Parathyroid adenoma (tissue), 2 donors: ENCODE measurements around the gene IL1R1.
A peak's percentile ranks its signal among the peaks of the same experiment; 100 is the strongest.

Source experiments
- H2AFZ ChIP-seq: fragments of 300-600 bp; sonication (generic); one replicate; pipeline ENCODE4 v1.7.0; 2017; ENCODE audit warnings: antibody characterized with exemption, mild to moderate bottlenecking
- H3K27ac ChIP-seq: fragments of 300-600 bp; sonication (generic); one replicate; pipeline ENCODE4 v1.7.0; 2017
- H3K27me3 ChIP-seq: fragments of 300-600 bp; sonication (generic); one replicate; pipeline ENCODE4 v1.7.0; 2017; ENCODE audit warnings: low read length; ENCODE audit not compliant: control insufficient read depth, insufficient read depth
- H3K36me3 ChIP-seq: fragments of 300-600 bp; sonication (generic); one replicate; pipeline ENCODE4 v1.7.0; 2017; ENCODE audit warnings: low read length; ENCODE audit not compliant: control insufficient read depth, insufficient read depth
- H3K4me1 ChIP-seq: fragments of 300-600 bp; sonication (generic); one replicate; pipeline ENCODE4 v1.7.0; 2017; ENCODE audit warnings: control low read depth
- H3K4me2 ChIP-seq: fragments of 300-600 bp; sonication (generic); one replicate; pipeline ENCODE4 v1.7.0; 2017; ENCODE audit warnings: low read length
- H3K4me3 ChIP-seq: fragments of 300-600 bp; sonication (generic); one replicate; pipeline ENCODE4 v1.7.0; 2017; ENCODE audit warnings: low read depth, low read length
- H3K79me2 ChIP-seq: fragments of 300-600 bp; sonication (generic); one replicate; pipeline ENCODE4 v1.7.0; 2017; ENCODE audit warnings: control low read depth
- H3K9ac ChIP-seq: fragments of 300-600 bp; sonication (generic); one replicate; pipeline ENCODE4 v1.7.0; 2017; ENCODE audit warnings: mild to moderate bottlenecking
- H3K9me3 ChIP-seq: fragments of 300-600 bp; sonication (generic); one replicate; pipeline ENCODE4 v1.7.0; 2017; ENCODE audit warnings: low read length; ENCODE audit not compliant: control insufficient read depth
- TF ChIP-seq, protein P1 (sequence below): fragments of 300-600 bp; sonication (generic); IDR thresholded peaks from one replicate; pipeline ENCODE4 v1.7.0; 2017; ENCODE audit warnings: antibody characterized with exemption, mild to moderate bottlenecking
- donor health status: primary hyperparathyroidism.

The IL1R1 gene

DNA sequence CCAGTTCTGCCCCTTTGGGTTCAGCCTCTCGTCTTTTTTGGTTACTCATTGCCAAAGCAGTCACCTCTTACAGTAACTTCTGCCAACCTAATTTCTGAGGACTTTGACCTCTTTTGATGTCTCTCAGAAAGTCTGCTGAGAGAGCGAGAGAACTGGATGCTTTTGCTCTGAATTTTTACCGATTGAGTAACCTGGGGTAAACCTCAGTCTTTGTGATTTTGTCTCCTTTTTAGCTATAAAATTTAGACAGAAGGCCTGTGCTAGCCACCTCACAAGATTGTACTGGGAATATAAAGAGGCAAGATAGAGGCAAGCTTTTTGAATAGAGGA, 34.8 kb upstream of the IL1R1 start:
- no peak overlapping the region for H3K27ac ChIP-seq
- no peak overlapping the region for H3K9ac ChIP-seq
- H2AFZ ChIP-seq = no peak overlapping the region
- peaks cover 26% of the 10 kb centered on the region for H3K4me1 ChIP-seq
- H3K4me2 ChIP-seq = no peak overlapping the region
- H3K4me3 ChIP-seq = no peak overlapping the region
- H3K27me3 ChIP-seq = no peaks in the 10 kb centered on the region
- H3K79me2 ChIP-seq = no peaks in the 10 kb centered on the region
- H3K36me3 ChIP-seq = no peaks in the 10 kb centered on the region
- TF ChIP-seq, protein P1, sequence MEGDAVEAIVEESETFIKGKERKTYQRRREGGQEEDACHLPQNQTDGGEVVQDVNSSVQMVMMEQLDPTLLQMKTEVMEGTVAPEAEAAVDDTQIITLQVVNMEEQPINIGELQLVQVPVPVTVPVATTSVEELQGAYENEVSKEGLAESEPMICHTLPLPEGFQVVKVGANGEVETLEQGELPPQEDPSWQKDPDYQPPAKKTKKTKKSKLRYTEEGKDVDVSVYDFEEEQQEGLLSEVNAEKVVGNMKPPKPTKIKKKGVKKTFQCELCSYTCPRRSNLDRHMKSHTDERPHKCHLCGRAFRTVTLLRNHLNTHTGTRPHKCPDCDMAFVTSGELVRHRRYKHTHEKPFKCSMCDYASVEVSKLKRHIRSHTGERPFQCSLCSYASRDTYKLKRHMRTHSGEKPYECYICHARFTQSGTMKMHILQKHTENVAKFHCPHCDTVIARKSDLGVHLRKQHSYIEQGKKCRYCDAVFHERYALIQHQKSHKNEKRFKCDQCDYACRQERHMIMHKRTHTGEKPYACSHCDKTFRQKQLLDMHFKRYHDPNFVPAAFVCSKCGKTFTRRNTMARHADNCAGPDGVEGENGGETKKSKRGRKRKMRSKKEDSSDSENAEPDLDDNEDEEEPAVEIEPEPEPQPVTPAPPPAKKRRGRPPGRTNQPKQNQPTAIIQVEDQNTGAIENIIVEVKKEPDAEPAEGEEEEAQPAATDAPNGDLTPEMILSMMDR = no peak
- no peaks in the 10 kb centered on the region for H3K9me3 ChIP-seq

- H3K9ac ChIP-seq = no peak overlapping the region
- no peaks in the 10 kb centered on the region for H3K79me2 ChIP-seq
- H3K27me3 ChIP-seq = no peaks in the 10 kb centered on the region
- no peak overlapping the region for H2AFZ ChIP-seq
- no peak overlapping the region for H3K27ac ChIP-seq
- TF ChIP-seq, protein P1 = no peak
- H3K4me3 ChIP-seq = no peak overlapping the region
- H3K36me3 ChIP-seq = no peaks in the 10 kb centered on the region
- H3K9me3 ChIP-seq = no peaks in the 10 kb centered on the region
- peaks cover 25% of the 10 kb centered on the region for H3K4me1 ChIP-seq
- no peak overlapping the region for H3K4me2 ChIP-seq
Measured at GRCh38 chr2:102109016-102109415, 33.5 kb upstream of the IL1R1 start.

DNA sequence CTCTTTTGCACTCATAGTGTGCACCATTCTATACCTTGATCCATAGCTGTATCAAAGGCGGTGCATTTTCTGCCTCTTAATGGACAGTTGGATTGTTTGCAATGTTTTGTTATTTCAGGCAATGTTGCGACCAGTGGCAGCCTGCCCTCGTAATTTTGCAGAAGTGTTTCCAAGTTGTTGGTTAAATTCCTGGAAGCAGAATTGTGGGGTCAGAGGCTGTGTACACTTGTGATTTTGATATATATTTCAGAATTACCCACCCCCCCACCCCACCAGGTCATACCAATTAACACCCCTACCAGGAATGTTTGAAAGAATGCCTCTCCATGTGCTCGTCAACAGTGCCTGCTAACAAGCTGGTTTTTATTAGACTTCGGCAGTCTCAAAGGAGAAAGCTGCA, 32.4 kb upstream of the IL1R1 start:
- H3K4me1 ChIP-seq = peaks cover 30% of the 10 kb centered on the region
- no peaks in the 10 kb centered on the region for H3K27me3 ChIP-seq
- H3K4me3 ChIP-seq = no peak overlapping the region
- no peak overlapping the region for H3K4me2 ChIP-seq
- TF ChIP-seq, protein P1 = no peak
- H3K79me2 ChIP-seq = no peaks in the 10 kb centered on the region
- H3K27ac ChIP-seq = no peak overlapping the region
- H3K9me3 ChIP-seq = no peaks in the 10 kb centered on the region
- H2AFZ ChIP-seq = no peak overlapping the region
- H3K36me3 ChIP-seq = no peaks in the 10 kb centered on the region
- H3K9ac ChIP-seq = no peak overlapping the region

DNA sequence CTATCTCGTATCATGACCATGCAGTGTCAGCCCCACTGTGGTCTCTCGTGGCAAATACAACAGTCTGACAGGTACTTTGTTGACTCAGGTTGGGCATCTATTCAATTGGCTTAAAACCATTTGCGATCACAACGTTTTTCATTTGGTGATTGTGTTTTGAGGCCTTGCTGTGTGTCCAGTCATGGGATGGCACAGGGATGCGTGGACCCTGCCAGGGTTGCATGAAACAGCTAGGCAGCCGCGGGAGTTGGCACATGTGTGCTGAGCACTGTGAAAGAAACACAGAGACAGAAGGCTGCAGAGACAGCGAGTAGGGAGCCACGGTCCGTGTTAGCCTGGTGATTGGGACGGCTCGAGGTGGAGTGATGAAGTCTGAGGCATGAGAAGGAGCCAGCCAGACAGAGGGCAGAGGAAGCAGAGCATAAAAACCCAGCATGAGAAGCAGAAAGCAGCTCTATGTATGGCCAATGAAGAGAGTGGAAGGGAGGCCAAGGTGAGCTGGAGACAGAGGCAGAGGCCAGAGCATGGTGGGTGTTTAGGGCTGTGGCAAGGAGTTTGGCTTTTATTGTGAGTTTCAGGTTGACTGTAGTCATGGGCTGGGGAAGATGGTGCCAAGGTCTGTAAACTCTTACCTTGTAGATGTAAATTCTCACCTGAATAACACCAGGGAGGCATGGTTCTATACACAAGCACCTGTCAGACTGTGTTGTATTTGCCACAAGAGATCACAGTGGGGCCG, 31.8 kb upstream of the IL1R1 start:
- H3K4me2 ChIP-seq = no peak overlapping the region
- no peaks in the 10 kb centered on the region for H3K9me3 ChIP-seq
- H3K79me2 ChIP-seq = no peaks in the 10 kb centered on the region
- no peak overlapping the region for H3K27ac ChIP-seq
- no peak overlapping the region for H2AFZ ChIP-seq
- no peaks in the 10 kb centered on the region for H3K27me3 ChIP-seq
- no peak overlapping the region for H3K4me3 ChIP-seq
- H3K4me1 ChIP-seq = peaks cover 34% of the 10 kb centered on the region
- TF ChIP-seq, protein P1 = no peak
- H3K36me3 ChIP-seq = no peaks in the 10 kb centered on the region
- no peak overlapping the region for H3K9ac ChIP-seq

DNA sequence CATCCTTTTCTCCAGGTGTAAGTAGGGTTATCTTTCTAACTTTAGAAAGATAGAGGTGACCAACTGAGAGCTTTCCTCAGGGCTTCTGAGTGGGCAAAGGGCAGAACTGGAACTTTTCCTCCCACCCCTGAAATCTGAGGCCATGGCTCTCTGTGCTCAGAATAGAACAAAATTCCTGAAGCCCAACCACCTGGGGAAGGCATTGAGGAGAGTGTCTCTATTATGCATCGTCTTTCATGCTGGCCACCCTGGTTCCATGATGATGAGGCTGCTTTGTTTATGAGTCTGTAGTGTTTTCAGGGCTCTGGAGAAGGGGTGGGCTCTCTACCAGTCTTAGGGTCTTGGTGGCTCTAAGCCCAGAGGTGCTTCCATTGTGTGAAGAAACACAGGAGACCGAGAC, 30.7 kb upstream of the IL1R1 start:
- Histone ChIP-seq H3K27ac (peak overlapping the region; percentile 76), H3K9ac (no peak overlapping the region), H3K4me3 (no peak overlapping the region), H3K79me2 (no peaks in the 10 kb centered on the region), H2AFZ (peak overlapping the region; percentile 63), H3K27me3 (no peaks in the 10 kb centered on the region), H3K9me3 (no peaks in the 10 kb centered on the region), H3K36me3 (no peaks in the 10 kb centered on the region), H3K4me1 (peaks cover 36% of the 10 kb centered on the region), H3K4me2 (peak overlapping the region; percentile 39)
- TF ChIP-seq, protein P1 = no peak
